Nephron progenitor cell (in vitro differentiated cells): Measurements from ENCODE around the gene CRTC1.

Source experiments
- DNase-seq: peaks from one replicate; pipeline ENCODE4 v3.0.0; 2021
- H3K27ac Mint-ChIP-seq: 2 replicates; pipeline ENCODE4 v1.8.0; 2021; ENCODE audit warnings: mild to moderate bottlenecking, moderate library complexity, mixed read lengths
- H3K27me3 Mint-ChIP-seq: 2 replicates; pipeline ENCODE4 v1.8.0; 2021; ENCODE audit warnings: mild to moderate bottlenecking, low read depth, mixed read lengths; ENCODE audit not compliant: poor library complexity
- H3K36me3 Mint-ChIP-seq: 2 replicates; pipeline ENCODE4 v1.8.0; 2021; ENCODE audit warnings: low read depth, mixed read lengths
- H3K4me1 Mint-ChIP-seq: 2 replicates; pipeline ENCODE4 v1.8.0; 2021; ENCODE audit warnings: mixed read lengths
- H3K4me3 Mint-ChIP-seq: 2 replicates; pipeline ENCODE4 v1.8.0; 2021; ENCODE audit warnings: mild to moderate bottlenecking, moderate library complexity, mixed read lengths
- H3K9me3 Mint-ChIP-seq: 2 replicates; pipeline ENCODE4 v1.8.0; 2021; ENCODE audit warnings: mild to moderate bottlenecking, moderate library complexity, mixed read lengths
- CTCF ChIP-seq: fragments of 200-600 bp; sonication (generic); IDR thresholded peaks from 2 replicates; pipeline ENCODE4 v1.5.0; 2021; ENCODE audit warnings: antibody characterized with exemption

The CRTC1 gene

DNA sequence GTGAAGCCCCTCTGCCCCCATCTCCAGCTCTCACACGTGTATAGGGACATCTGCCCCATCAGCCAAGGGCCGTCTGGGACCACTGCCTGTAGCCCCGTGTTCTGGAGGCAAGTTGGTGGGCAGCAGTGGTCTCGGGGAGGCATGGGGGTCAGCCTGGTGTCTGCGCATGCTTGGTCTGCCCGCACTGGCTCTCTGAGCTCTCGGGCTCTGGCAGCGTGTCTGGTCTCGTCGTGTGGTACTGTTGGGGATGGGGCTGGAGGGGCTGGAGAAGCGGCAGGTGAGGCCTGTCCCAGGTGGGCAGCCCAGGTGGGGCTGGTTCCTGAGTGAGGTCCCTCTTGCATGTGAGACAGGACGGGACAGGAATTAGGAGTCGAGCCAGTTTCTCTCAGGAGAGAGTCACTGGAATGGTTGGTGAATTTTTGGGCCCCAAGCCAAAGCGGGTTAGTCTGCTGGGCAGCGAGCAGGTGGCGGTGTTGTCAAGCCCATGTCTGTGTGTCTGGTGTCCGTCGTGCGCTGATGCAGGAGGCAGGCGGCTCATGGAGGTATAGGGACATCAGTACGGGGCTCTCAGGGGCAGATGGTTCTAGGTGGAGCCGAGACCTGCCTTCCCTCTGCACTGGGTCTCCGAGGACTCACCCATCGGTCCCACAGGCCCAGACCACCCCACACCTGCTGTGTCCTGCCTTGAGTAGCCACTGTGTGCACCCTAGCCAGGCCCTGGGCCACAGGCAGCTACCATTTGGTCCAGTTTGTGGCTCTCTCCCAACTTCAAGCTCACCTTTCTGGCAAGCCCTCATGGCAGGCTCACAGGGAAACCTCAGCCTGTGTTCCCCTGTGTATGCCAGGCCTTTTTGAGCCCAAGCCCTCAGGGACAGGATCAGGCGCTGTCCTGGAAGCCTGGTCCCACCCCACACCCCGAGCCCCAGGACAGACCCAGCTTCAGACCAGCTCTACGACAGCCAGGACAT lies 89.4 kb downstream of the CRTC1 start:
- Mint-ChIP-seq H3K9me3 (no peaks in the 10 kb centered on the region), H3K36me3 (no peaks in the 10 kb centered on the region), H3K27ac (no peak overlapping the region), H3K4me3 (no peak overlapping the region), H3K27me3 (peaks cover 19% of the 10 kb centered on the region), H3K4me1 (peaks cover 16% of the 10 kb centered on the region)
- TF ChIP-seq CTCF, result no peak
- DNase-seq, result no peak

DNA sequence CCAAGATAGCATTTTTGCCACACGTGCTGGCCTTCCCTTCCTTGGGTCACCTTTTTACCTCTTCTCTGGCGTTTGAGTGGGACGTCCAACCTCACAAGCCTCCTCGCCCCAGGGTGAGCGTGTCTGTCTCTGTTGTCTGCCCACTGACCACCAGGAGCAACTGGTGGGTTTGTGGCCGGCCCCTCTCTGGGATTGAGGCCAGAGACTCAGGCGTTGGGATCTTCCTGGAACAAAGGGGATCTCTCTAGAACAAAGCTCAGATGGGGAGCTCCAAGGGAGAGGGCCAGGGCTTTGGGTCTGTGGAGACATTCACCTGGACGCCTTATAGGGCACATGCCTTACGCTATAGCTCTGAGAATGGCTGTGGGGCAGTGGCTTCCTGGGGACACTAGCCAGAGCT lies 90.2 kb downstream of the CRTC1 start:
- Mint-ChIP-seq H3K36me3 (no peaks in the 10 kb centered on the region), H3K27me3 (peaks cover 27% of the 10 kb centered on the region), H3K4me1 (peaks cover 14% of the 10 kb centered on the region), H3K27ac (no peak overlapping the region), H3K9me3 (no peaks in the 10 kb centered on the region), H3K4me3 (no peak overlapping the region)
- no peak for TF ChIP-seq CTCF
- no peak for DNase-seq

DNA sequence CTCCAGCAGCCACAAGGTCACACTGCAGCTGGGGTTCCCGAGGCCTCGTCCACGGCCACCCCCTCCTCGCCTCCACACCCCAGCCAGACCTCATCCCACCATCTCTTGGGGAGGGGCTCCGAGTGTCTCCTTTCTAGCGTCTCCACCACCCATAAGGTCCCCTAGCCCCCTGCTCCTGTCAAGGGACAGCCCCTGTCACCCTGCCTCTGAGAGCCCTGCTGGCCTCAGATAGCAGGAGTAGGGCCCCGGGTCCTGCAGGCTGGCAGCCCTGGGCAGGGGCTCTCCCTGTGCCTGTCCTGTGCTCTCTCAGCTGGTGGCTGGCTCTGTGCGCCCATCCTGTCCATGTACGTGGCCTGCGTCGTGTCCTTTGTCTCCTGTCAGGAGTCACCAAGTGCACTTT lies 90.6 kb downstream of the CRTC1 start:
- H3K36me3 Mint-ChIP-seq, result no peaks in the 10 kb centered on the region
- no peak for DNase-seq
- TF ChIP-seq CTCF, result no peak
- H3K9me3 Mint-ChIP-seq, result no peaks in the 10 kb centered on the region
- peaks cover 14% of the 10 kb centered on the region for H3K4me1 Mint-ChIP-seq
- H3K27me3 Mint-ChIP-seq, result peaks cover 31% of the 10 kb centered on the region
- H3K27ac Mint-ChIP-seq, result no peak overlapping the region
- H3K4me3 Mint-ChIP-seq, result no peak overlapping the region

- no peak for DNase-seq
- H3K27ac Mint-ChIP-seq, result no peak overlapping the region
- no peak for TF ChIP-seq CTCF
- H3K27me3 Mint-ChIP-seq, result peaks cover 37% of the 10 kb centered on the region
- no peaks in the 10 kb centered on the region for H3K36me3 Mint-ChIP-seq
- no peak overlapping the region for H3K4me3 Mint-ChIP-seq
- peaks cover 14% of the 10 kb centered on the region for H3K4me1 Mint-ChIP-seq
- H3K9me3 Mint-ChIP-seq, result no peaks in the 10 kb centered on the region
Observed at GRCh38 chr19:18774782-18775444, 91.4 kb downstream of the CRTC1 start.

- Mint-ChIP-seq H3K4me1 (peaks cover 14% of the 10 kb centered on the region), H3K9me3 (no peaks in the 10 kb centered on the region), H3K27me3 (peaks cover 41% of the 10 kb centered on the region), H3K27ac (no peak overlapping the region), H3K36me3 (no peaks in the 10 kb centered on the region), H3K4me3 (no peak overlapping the region)
- DNase-seq, result no peak
- TF ChIP-seq CTCF, result no peak
Observed at GRCh38 chr19:18775586-18776287, 92.3 kb downstream of the CRTC1 start.
